ENCODE measurements around the gene XPO1. TPM values are rescaled to one million over a fixed set of nuclear protein-coding genes. Genes with fewer than 3 reads are reported as not detected.

XPO1 gene
- total and polyA plus RNA-seq, 4 donors = 15.0 to 149 (median 41.3) TPM

DNA sequence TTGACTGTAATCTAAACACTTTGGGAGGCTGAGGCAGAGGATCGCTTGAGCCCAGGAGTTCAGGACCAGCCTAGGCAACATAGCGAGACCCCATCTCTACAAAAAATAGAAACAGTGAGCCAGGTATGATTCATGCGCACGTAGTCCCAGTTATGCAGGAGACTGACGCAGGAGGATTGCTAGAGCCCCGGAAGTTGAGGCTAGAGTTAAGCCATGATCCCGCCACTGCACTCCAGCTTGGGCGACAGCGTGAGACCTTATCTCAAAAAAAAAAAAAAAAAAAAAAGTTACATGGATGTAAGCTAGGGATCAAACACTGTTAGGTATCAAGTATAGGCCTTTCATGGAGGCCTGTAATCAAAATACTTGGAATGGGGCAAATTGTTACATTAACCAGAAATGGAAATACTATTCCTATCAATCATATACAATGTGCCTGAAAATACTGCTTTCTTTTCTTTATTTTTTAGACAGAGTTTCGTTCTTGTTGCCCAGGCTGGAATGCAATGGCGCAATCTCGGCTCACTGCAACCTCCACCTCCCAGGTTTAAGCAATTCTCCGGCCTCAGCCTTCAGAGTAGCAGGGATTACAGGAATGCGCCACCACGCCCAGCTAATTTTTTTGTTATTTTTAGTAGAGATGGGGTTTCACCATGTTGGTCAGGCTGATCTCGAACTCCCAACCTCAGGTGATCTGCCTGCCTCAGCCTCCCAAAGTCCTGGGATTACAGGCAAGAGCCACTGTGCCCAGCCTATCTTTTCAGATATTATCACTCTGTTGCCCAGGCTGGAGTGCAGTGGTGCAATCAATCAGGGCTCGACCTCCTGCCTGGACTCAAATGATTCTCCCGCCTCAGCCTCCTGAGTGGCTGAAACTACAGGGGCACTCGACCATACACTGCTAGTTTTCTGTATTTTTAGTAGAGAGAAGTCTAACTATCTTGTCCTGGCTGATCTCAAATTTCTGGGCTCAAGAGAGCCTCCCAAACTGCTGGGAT, 27.2 kb downstream of the XPO1 start:
- TF ChIP-seq JUND (IDR thresholded peaks at IDR 0.05) = no peak
- no peak for TF ChIP-seq MAX (IDR thresholded peaks at IDR 0.05)
- TF ChIP-seq EGR1 (IDR thresholded peaks at IDR 0.05; ENCODE audit: low read depth in 2 of 2) = no peak
- no peak for TF ChIP-seq RAD21 (IDR thresholded peaks at IDR 0.05)
- TF ChIP-seq REST (IDR thresholded peaks at IDR 0.05) = no peak
- TF ChIP-seq TAF1 (conservative IDR thresholded peaks at IDR 0.05) = no peak
- TF ChIP-seq NR2F2 (IDR thresholded peaks at IDR 0.05) = no peak
- no peak for TF ChIP-seq ATF3 (IDR thresholded peaks at IDR 0.05)
- no peak for TF ChIP-seq RXRA (IDR thresholded peaks at IDR 0.05)
- no peak overlapping the region for H3K4me3 ChIP-seq (ENCODE audit: low read depth in 1 of 3, low read length in 3 of 3)
- H3K9ac ChIP-seq (ENCODE audit: low read depth in 1 of 2, low read length in 2 of 2) = no peak overlapping the region
- peaks cover 14 to 35% (median 19%) of the 10 kb centered on the region in 4 donors for H3K36me3 ChIP-seq (ENCODE audit: control insufficient read depth in 4 of 4, insufficient read depth in 3 of 4, low read depth in 1 of 4, low read length in 3 of 4)
- H3K9me3 ChIP-seq (ENCODE audit: control insufficient read depth in 4 of 4, low read length in 3 of 4) = no peaks in the 10 kb centered on the region
- WGBS = 94% methylated on average over 19 of the region's 19 CpGs
- no peak overlapping the region for H3K27ac ChIP-seq (ENCODE audit: low read depth in 1 of 2, low read length in 2 of 2)
- no peak for DNase-seq (ENCODE audit: low spot score)
- no peaks in the 10 kb centered on the region for H3K4me1 ChIP-seq (ENCODE audit: control insufficient read depth in 4 of 4, insufficient read depth in 4 of 4, low read length in 3 of 4)
- H3K27me3 ChIP-seq (ENCODE audit: control insufficient read depth in 4 of 4, insufficient read depth in 4 of 4, low read length in 3 of 4) = no peaks in the 10 kb centered on the region

DNA sequence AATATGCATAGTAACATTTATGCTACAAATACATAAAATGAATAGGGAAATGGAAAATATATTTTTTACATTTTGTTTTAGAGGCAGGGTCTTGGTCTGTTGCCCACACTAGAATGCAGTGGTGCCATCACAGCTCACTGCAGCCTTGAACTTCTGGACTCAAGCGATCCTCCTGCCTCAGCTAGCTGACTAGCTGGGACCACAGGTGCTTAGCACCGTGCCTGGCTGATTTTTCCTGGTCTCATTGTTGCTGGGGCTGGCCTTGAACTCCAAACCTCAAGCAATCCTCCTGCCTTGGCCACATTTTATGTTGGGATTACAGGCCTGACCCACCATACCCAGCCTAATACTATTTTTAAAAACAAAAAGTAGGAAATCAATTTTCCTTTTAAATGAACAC, 33.2 kb downstream of the XPO1 start:
- no peak overlapping the region for H3K9ac ChIP-seq (ENCODE audit: low read depth in 1 of 2, low read length in 2 of 2)
- no peaks in the 10 kb centered on the region for H3K4me1 ChIP-seq (ENCODE audit: control insufficient read depth in 4 of 4, insufficient read depth in 4 of 4, low read length in 3 of 4)
- no peak overlapping the region for H3K27ac ChIP-seq (ENCODE audit: low read depth in 1 of 2, low read length in 2 of 2)
- WGBS = 94% methylated on average over 2 of the region's 2 CpGs
- TF ChIP-seq RAD21 (IDR thresholded peaks at IDR 0.05) (no peak), FOXA1 (IDR thresholded peaks at IDR 0.05) (no peak), REST (IDR thresholded peaks at IDR 0.05) (no peak), MAX (IDR thresholded peaks at IDR 0.05) (no peak), EGR1 (IDR thresholded peaks at IDR 0.05; ENCODE audit: low read depth in 2 of 2) (no peak), GABPA (IDR thresholded peaks at IDR 0.05 in 1 of 2, conservative IDR thresholded peaks at IDR 0.05 in 1 of 2) (no peak), HNF4A (conservative IDR thresholded peaks at IDR 0.05) (no peak), RXRA (IDR thresholded peaks at IDR 0.05) (no peak), NR2F2 (IDR thresholded peaks at IDR 0.05) (no peak), SP1 (IDR thresholded peaks at IDR 0.05) (no peak), FOXA2 (IDR thresholded peaks at IDR 0.05) (no peak), TAF1 (conservative IDR thresholded peaks at IDR 0.05) (no peak), YY1 (IDR thresholded peaks at IDR 0.05) (no peak), ATF3 (IDR thresholded peaks at IDR 0.05) (no peak), HNF4G (IDR thresholded peaks at IDR 0.05) (no peak), CTCF (IDR thresholded peaks at IDR 0.05; ENCODE audit: low read depth, low read length, missing input control) (no peak), ZBTB33 (IDR thresholded peaks at IDR 0.05) (no peak), JUND (IDR thresholded peaks at IDR 0.05) (no peak)
- H3K4me3 ChIP-seq (ENCODE audit: low read depth in 1 of 3, low read length in 3 of 3) = no peak overlapping the region
- DNase-seq (ENCODE audit: low spot score) = no peak
- H3K36me3 ChIP-seq (ENCODE audit: control insufficient read depth in 4 of 4, insufficient read depth in 3 of 4, low read depth in 1 of 4, low read length in 3 of 4) = peaks cover 2 to 19% (median 8%) of the 10 kb centered on the region in 4 donors
- H3K9me3 ChIP-seq (ENCODE audit: control insufficient read depth in 4 of 4, low read length in 3 of 4) = no peaks in the 10 kb centered on the region
- H3K27me3 ChIP-seq (ENCODE audit: control insufficient read depth in 4 of 4, insufficient read depth in 4 of 4, low read length in 3 of 4) = no peaks in the 10 kb centered on the region
